Prostate gland (tissue), 2 donors: ENCODE data around the gene XG. TPM values are rescaled to one million over a fixed set of nuclear protein-coding genes. Genes with fewer than 3 reads are reported as not detected.
"Not testable (repeated sequence)": the region's sequence is repeated elsewhere in the genome, so short reads cannot be mapped to it uniquely, and the experiment has no call there.

Experiments
- DNase-seq: peaks from one replicate; pipeline ENCODE4 v3.0.0-alpha.2; 2019; ENCODE audit warnings: low spot score
- H3K27ac ChIP-seq, 2 donors: fragments of 200-600 bp; sonication (generic); 2 replicates each; pipeline ENCODE4 v1.5.1; 2017 to 2019
- H3K27me3 ChIP-seq: fragments of 200-600 bp; sonication (generic); replicated peaks from 2 replicates; pipeline ENCODE4 v1.5.1; 2019; ENCODE audit not compliant: insufficient read depth
- H3K36me3 ChIP-seq, 2 donors: fragments of 200-600 bp; sonication (generic); 1 replicate in 1 of 2; 2 replicates in 1 of 2; pipeline versions ENCODE4 v1.5.1 to v1.8.1; 2017 to 2019
- H3K4me1 ChIP-seq: fragments of 200-600 bp; sonication (generic); replicated peaks from 2 replicates; pipeline ENCODE4 v1.5.1; 2019
- H3K4me3 ChIP-seq, 2 donors: fragments of 200-600 bp; sonication (generic); 2 replicates each; pipeline ENCODE4 v1.5.1; 2017 to 2019
- H3K9me3 ChIP-seq: fragments of 200-600 bp; sonication (generic); 2 replicates; pipeline ENCODE4 v1.5.1; 2017
- CTCF ChIP-seq, 4 experiments: fragments of 200-600 bp in 2 of 4; fragments of 450-650 bp in 2 of 4; sonication (generic) in 2 of 4; IDR thresholded peaks; 1 replicate in 3 of 4; 2 replicates in 1 of 4; pipeline ENCODE4 v1.5.1; 2016 to 2019; ENCODE audit warnings: antibody characterized with exemption in 4 of 4, mild to moderate bottlenecking in 2 of 4, moderate library complexity in 2 of 4
- POLR2A ChIP-seq: fragments of 450-650 bp; IDR thresholded peaks from one replicate; pipeline ENCODE4 v1.6.1; 2016; ENCODE audit warnings: antibody characterized with exemption, mild to moderate bottlenecking
- POLR2AphosphoS5 ChIP-seq: sonication (generic); formaldehyde crosslinking; IDR thresholded peaks from one replicate; pipeline ENCODE4 v1.6.1; 2017; ENCODE audit warnings: antibody characterized with exemption
- WGBS: methylation state at CpG from one replicate; pipeline ENCODE4 v1.1.5; 2018; 5-methylcytosine and 5-hydroxymethylcytosine counted together
- intact Hi-C: fragments of 100-400 bp; cut with DNase I; formaldehyde crosslinking; loops from one replicate; pipeline ENCODE4 v1.14.2; 2022
- total RNA-seq, 2 donors: library from RNA; depleted of rRNA; stranded (reverse); fragments of >200 nt; gene quantifications; one replicate each; pipeline ENCODE4 v1.1.0, GENCODE V29; 2016

The XG gene
- total RNA-seq, 2 donors from 2014 or later: 2.5 to 6.9 TPM

- intact Hi-C loops: no loop called here
These were observed 16.0 kb downstream of the XG start for GRCh38 chrX:2767631-2768455.

GRCh38 chrX:2769615-2770014, 17.8 kb downstream of the XG start:
- Histone ChIP-seq H3K4me3 (no peak overlapping the region), H3K9me3 (no peaks in the 10 kb centered on the region), H3K27ac (no peak overlapping the region), H3K27me3 (no peaks in the 10 kb centered on the region), H3K4me1 (no peaks in the 10 kb centered on the region), H3K36me3 (no peaks in the 10 kb centered on the region)
- intact Hi-C loops: no loop called here
- no peak for DNase-seq
- TF ChIP-seq POLR2AphosphoS5 (no peak), POLR2A (no peak), CTCF (IDR thresholded peaks at IDR 0.05) (no peak)
- 100% methylated on average over 1 of the region's 1 CpG for WGBS

More at GRCh38 chrX:2767631-2768455, 16.0 kb downstream of the XG start:
- H3K4me3 ChIP-seq: no peak overlapping the region
- no peaks in the 10 kb centered on the region for H3K36me3 ChIP-seq
- DNase-seq: no peak
- no peaks in the 10 kb centered on the region for H3K4me1 ChIP-seq
- 53% methylated on average over 25 of the region's 25 CpGs for WGBS
- TF ChIP-seq POLR2AphosphoS5: no peak
- no peaks in the 10 kb centered on the region for H3K27me3 ChIP-seq
- H3K9me3 ChIP-seq: no peaks in the 10 kb centered on the region
- H3K27ac ChIP-seq: no peak overlapping the region

GRCh38 chrX:2773166-2774055, 21.6 kb downstream of the XG start:
- H3K4me1 ChIP-seq, DNase-seq, H3K4me3 ChIP-seq, H3K36me3 ChIP-seq, H3K27me3 ChIP-seq, intact Hi-C loops, H3K9me3 ChIP-seq, H3K27ac ChIP-seq: not testable (repeated sequence)
- WGBS: 85% methylated on average over 8 of the region's 10 CpGs

GRCh38 chrX:2774057-2774456, 22.2 kb downstream of the XG start:
- intact Hi-C loops: no loop called here
- H3K27ac ChIP-seq: no peak overlapping the region
- H3K36me3 ChIP-seq: no peaks in the 10 kb centered on the region
- H3K9me3 ChIP-seq: no peaks in the 10 kb centered on the region
- TF ChIP-seq POLR2A (no peak), POLR2AphosphoS5 (no peak), CTCF (IDR thresholded peaks at IDR 0.05) (no peak)
- whole genome bisulfite sequencing: 94% methylated on average over 5 of the region's 5 CpGs
- no peaks in the 10 kb centered on the region for H3K27me3 ChIP-seq
- H3K4me1 ChIP-seq: no peaks in the 10 kb centered on the region
- DNase-seq: no peak
- no peak overlapping the region for H3K4me3 ChIP-seq

- Histone ChIP-seq H3K9me3 (no peaks in the 10 kb centered on the region), H3K4me3 (no peak overlapping the region), H3K36me3 (no peaks in the 10 kb centered on the region), H3K27me3 (no peaks in the 10 kb centered on the region), H3K4me1 (no peaks in the 10 kb centered on the region), H3K27ac (no peak overlapping the region)
- 95% methylated on average over 3 of the region's 3 CpGs for WGBS
- intact Hi-C loops: no loop called here
- no peak for DNase-seq
- TF ChIP-seq POLR2AphosphoS5 (no peak), CTCF (IDR thresholded peaks at IDR 0.05) (no peak), POLR2A (no peak)
These were observed 22.9 kb downstream of the XG start for GRCh38 chrX:2774776-2775175.

GRCh38 chrX:2780472-2781225, 28.8 kb downstream of the XG start:
- DNase-seq, H3K4me1 ChIP-seq, H3K27ac ChIP-seq, H3K27me3 ChIP-seq, H3K9me3 ChIP-seq, H3K4me3 ChIP-seq, H3K36me3 ChIP-seq, intact Hi-C loops: not testable (repeated sequence)
- WGBS: 58% methylated on average over 12 of the region's 12 CpGs
